ENCODE results near the gene OR2T4. TPM values are rescaled to one million over a fixed set of nuclear protein-coding genes. Genes with fewer than 3 reads are reported as not detected.

OR2T4 gene
- total RNA-seq, 2 experiments from 2014 or later, result not detected

DNA sequence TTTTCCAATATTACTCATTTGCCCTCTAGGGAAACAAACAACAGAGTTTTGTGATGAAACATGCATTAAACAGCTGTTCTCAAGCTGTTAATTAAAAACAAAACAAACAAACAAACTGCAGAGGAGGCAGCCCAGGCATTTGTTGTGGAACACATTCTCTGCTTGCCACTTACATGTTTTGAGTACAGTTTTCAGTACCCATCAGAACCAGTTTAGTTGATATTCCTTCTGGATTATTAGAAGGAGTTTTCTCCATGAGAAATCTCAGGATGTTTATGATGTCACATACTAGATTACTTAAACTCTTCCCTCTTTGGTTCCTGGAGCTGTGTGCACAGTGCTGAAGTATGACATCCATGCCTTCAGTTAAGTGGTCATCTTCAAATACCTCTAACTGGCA, 14.0 kb downstream of the OR2T4 start, which contains the start of gene OR2T6:
Gene OR2T6, plus strand, starts transcription at position 301 of the 400 bp plus-strand sequence. CDS start 11,863 bp downstream, outside the sequence.
- Mint-ChIP-seq H3K36me3 (ENCODE audit: low read depth) (no peaks in the 10 kb centered on the region), H3K27me3 (no peaks in the 10 kb centered on the region), H3K9me3 (no peaks in the 10 kb centered on the region), H3K27ac (no peak within 1 kb of the TSS), H3K4me1 (ENCODE audit: low read depth) (peaks cover 12% of the 10 kb centered on the region), H3K4me3 (no peak within 1 kb of the TSS)
- H3K4me1 ChIP-seq (ENCODE audit: insufficient read depth, low read length), result no peaks in the 10 kb centered on the region
- no peaks in the 10 kb centered on the region for H3K9me3 ChIP-seq (ENCODE audit: control insufficient read depth in 1 of 2, insufficient read depth in 1 of 2, low read length in 2 of 2)
- no peaks in the 10 kb centered on the region for H3K27me3 ChIP-seq (ENCODE audit: control insufficient read depth in 1 of 2, insufficient read depth in 2 of 2, low read length in 2 of 2)
- H3K36me3 ChIP-seq (ENCODE audit: insufficient read depth, low read length), result no peaks in the 10 kb centered on the region
- ATAC-seq (ENCODE audit: poor library complexity) (no peak), DNase-seq (no peak)
- POLR2A ChIA-PET, result no interaction called here
- CTCF ChIA-PET, result no interaction called here
- TF ChIP-seq, protein P1, sequence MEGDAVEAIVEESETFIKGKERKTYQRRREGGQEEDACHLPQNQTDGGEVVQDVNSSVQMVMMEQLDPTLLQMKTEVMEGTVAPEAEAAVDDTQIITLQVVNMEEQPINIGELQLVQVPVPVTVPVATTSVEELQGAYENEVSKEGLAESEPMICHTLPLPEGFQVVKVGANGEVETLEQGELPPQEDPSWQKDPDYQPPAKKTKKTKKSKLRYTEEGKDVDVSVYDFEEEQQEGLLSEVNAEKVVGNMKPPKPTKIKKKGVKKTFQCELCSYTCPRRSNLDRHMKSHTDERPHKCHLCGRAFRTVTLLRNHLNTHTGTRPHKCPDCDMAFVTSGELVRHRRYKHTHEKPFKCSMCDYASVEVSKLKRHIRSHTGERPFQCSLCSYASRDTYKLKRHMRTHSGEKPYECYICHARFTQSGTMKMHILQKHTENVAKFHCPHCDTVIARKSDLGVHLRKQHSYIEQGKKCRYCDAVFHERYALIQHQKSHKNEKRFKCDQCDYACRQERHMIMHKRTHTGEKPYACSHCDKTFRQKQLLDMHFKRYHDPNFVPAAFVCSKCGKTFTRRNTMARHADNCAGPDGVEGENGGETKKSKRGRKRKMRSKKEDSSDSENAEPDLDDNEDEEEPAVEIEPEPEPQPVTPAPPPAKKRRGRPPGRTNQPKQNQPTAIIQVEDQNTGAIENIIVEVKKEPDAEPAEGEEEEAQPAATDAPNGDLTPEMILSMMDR (IDR thresholded peaks at IDR 0.05), result no peak
- H3K27ac ChIP-seq (ENCODE audit: low read depth in 1 of 2, low read length in 2 of 2), result no peak within 1 kb of the TSS
- intact Hi-C loops (cut with DNase I, micrococcal nuclease), result no loop called here
- H3K4me3 ChIP-seq (ENCODE audit: low read length), result no peak within 1 kb of the TSS

DNA sequence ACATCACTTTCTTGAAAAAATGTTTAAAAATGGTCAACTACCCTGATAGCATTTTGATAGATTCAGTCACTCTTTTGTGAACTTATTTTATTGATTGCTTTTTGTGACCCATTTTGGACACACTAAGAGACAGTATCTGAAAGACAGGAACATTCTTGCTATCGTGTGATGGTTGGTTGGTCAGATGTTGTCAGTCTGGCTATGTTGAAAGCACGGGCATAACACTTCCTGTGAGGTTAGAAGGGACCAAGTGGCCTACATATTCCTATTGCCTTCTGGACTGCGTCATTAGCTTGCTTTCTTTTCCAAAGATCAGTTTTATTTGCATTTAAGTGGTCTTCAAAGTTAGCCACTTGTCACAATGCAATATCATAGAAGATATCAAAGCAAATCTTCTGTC, 15.5 kb downstream of the OR2T4 start:
- no peaks in the 10 kb centered on the region for H3K27me3 ChIP-seq (ENCODE audit: control insufficient read depth in 1 of 2, insufficient read depth in 2 of 2, low read length in 2 of 2)
- CTCF ChIA-PET, result no interaction called here
- Mint-ChIP-seq H3K4me1 (ENCODE audit: low read depth) (peaks cover 9% of the 10 kb centered on the region), H3K9me3 (no peaks in the 10 kb centered on the region), H3K27me3 (no peaks in the 10 kb centered on the region), H3K36me3 (ENCODE audit: low read depth) (no peaks in the 10 kb centered on the region), H3K4me3 (no peak overlapping the region), H3K27ac (no peak overlapping the region)
- no peak for DNase-seq
- H3K36me3 ChIP-seq (ENCODE audit: insufficient read depth, low read length), result no peaks in the 10 kb centered on the region
- POLR2A ChIA-PET, result no interaction called here
- no peaks in the 10 kb centered on the region for H3K9me3 ChIP-seq (ENCODE audit: control insufficient read depth in 1 of 2, insufficient read depth in 1 of 2, low read length in 2 of 2)
- H3K4me3 ChIP-seq (ENCODE audit: low read length), result no peak overlapping the region
- no peak for ATAC-seq (ENCODE audit: poor library complexity)
- H3K4me1 ChIP-seq (ENCODE audit: insufficient read depth, low read length), result no peaks in the 10 kb centered on the region
- intact Hi-C loops (cut with DNase I, micrococcal nuclease), result no loop called here
- TF ChIP-seq, protein P1 (IDR thresholded peaks at IDR 0.05), result no peak
- no peak overlapping the region for H3K27ac ChIP-seq (ENCODE audit: low read depth in 1 of 2, low read length in 2 of 2)

DNA sequence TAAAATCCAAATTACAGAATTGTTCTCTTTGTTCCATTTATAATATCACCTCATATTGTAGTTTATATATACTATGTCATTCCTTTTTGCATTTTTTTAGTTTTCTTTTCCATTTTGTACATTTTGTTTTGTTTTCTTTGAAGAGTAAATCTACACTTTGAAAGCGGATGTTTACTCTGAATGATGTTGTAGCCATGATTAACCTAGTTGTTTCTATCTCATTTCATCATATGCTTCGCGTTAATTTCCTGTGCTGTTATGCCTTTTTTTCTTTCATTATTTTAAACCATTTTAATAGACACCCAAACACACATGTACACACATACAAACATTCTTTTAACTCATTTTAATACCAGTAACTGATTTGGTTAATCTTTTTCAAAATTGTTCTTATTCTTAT, 19.4 kb downstream of the OR2T4 start:
- intact Hi-C loops (cut with DNase I, micrococcal nuclease), result no loop called here
- no peaks in the 10 kb centered on the region for H3K27me3 Mint-ChIP-seq
- no peak for DNase-seq
- ChIA-PET POLR2A (no interaction called here), CTCF (no interaction called here)
- H3K4me3 ChIP-seq (ENCODE audit: low read length), result no peak overlapping the region
- no peak overlapping the region for H3K27ac Mint-ChIP-seq
- H3K4me1 Mint-ChIP-seq (ENCODE audit: low read depth), result no peaks in the 10 kb centered on the region
- no peak overlapping the region for H3K4me3 Mint-ChIP-seq
- H3K9me3 Mint-ChIP-seq, result no peaks in the 10 kb centered on the region
- no peaks in the 10 kb centered on the region for H3K4me1 ChIP-seq (ENCODE audit: insufficient read depth, low read length)
- no peak overlapping the region for H3K27ac ChIP-seq (ENCODE audit: low read depth in 1 of 2, low read length in 2 of 2)
- H3K36me3 Mint-ChIP-seq (ENCODE audit: low read depth), result no peaks in the 10 kb centered on the region
- H3K27me3 ChIP-seq (ENCODE audit: control insufficient read depth in 1 of 2, insufficient read depth in 2 of 2, low read length in 2 of 2), result no peaks in the 10 kb centered on the region
- H3K9me3 ChIP-seq (ENCODE audit: control insufficient read depth in 1 of 2, insufficient read depth in 1 of 2, low read length in 2 of 2), result no peaks in the 10 kb centered on the region
- ATAC-seq (ENCODE audit: poor library complexity), result no peak
- TF ChIP-seq, protein P1 (IDR thresholded peaks at IDR 0.05), result no peak
- H3K36me3 ChIP-seq (ENCODE audit: insufficient read depth, low read length), result no peaks in the 10 kb centered on the region
